ENCODE results near the gene ZCCHC3. TPM values are rescaled to one million over a fixed set of nuclear protein-coding genes. Genes with fewer than 3 reads are reported as not detected.

The ZCCHC3 gene
- total and polyA plus RNA-seq, 8 donors: 4.2 to 10.7 (median 6.2) TPM

DNA sequence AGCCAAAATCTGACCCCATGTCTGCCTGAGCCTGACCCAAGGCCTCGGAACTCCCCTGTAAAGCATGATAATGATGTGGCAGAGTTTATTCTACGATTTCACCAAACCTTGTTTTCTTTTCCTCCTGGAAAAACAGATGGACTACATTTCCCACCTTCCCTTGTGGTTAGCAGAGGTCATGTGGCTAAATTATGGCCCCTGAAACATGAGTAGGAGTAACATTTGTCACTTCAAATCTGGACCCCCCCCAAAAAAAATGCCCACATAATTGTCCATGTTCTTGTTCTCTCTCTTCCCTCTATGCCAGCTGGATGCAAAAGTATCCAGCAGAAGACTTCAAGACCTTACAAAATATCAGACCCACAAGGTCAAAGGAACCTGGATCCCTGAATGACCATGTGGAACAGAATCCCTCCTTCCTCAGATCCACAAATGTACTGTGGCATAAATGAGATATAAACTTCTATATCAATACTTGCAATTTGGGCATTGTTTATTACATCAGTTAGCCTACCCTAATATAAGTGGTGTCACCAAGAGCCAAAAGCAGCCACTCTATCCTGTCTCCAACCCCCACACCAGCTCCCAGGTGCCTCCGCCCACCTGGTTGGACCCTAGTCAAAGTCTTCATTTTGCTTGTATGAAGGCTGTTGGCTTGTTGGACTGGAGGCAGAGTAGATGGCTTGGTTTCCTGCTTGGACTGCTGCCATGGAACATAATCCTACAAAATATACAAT, 8.2 kb upstream of the ZCCHC3 start:
- H3K36me3 ChIP-seq: no peaks in the 10 kb centered on the region
- intact Hi-C loops (cut with DNase I): no loop called here
- H3K27me3 ChIP-seq: no peaks in the 10 kb centered on the region
- H3K27ac ChIP-seq: no peak overlapping the region
- TF ChIP-seq, protein P1, sequence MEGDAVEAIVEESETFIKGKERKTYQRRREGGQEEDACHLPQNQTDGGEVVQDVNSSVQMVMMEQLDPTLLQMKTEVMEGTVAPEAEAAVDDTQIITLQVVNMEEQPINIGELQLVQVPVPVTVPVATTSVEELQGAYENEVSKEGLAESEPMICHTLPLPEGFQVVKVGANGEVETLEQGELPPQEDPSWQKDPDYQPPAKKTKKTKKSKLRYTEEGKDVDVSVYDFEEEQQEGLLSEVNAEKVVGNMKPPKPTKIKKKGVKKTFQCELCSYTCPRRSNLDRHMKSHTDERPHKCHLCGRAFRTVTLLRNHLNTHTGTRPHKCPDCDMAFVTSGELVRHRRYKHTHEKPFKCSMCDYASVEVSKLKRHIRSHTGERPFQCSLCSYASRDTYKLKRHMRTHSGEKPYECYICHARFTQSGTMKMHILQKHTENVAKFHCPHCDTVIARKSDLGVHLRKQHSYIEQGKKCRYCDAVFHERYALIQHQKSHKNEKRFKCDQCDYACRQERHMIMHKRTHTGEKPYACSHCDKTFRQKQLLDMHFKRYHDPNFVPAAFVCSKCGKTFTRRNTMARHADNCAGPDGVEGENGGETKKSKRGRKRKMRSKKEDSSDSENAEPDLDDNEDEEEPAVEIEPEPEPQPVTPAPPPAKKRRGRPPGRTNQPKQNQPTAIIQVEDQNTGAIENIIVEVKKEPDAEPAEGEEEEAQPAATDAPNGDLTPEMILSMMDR (IDR thresholded peaks at IDR 0.05): no peak
- FAIRE-seq (no peak), DNase-seq (peak in 1 of 6 donors; percentile 27), ATAC-seq (no peak)
- peak overlapping the region in 1 of 4 donors; percentile 77 for H3K4me3 ChIP-seq
- no peaks in the 10 kb centered on the region for H3K9me3 ChIP-seq
- WGBS, 2 donors: 78% methylated on average over 3 of the region's 3 CpGs
- H3K4me1 ChIP-seq: peaks cover 0 to 6% (median 0%) of the 10 kb centered on the region in 3 donors

DNA sequence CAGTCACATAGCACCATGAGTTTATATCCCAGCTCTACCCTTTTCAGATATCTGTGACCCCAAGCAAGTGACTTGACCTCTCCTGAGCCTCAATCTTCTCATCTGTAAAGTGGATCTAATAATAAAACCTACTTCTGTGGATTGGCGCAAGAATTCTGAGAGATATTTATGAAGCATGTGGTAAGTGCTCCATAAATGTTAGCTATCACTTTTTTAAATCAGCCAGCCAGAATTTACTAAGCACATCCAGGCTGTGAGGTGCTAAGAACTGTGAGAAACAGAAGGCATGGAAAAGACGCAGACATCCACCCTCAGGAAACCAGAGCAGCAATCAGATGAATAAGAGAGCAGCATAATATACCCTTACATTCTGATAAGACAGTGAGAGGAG, 7.7 kb upstream of the ZCCHC3 start:
- 34 to 37% methylated on average over 2 of the region's 2 CpGs for WGBS, 2 donors
- FAIRE-seq (no peak), ATAC-seq (peak in 1 of 4 donors; percentile 6), DNase-seq (no peak)
- H3K36me3 ChIP-seq: no peaks in the 10 kb centered on the region
- peaks cover 0 to 6% (median 0%) of the 10 kb centered on the region in 3 donors for H3K4me1 ChIP-seq
- H3K9me3 ChIP-seq: no peaks in the 10 kb centered on the region
- H3K27me3 ChIP-seq: no peaks in the 10 kb centered on the region
- peak overlapping the region; percentile 52 to 79 (median 72) for H3K27ac ChIP-seq
- H3K4me3 ChIP-seq: peak overlapping the region; percentile 40 to 77 (median 44)
- TF ChIP-seq, protein P1 (IDR thresholded peaks at IDR 0.05): no peak
- intact Hi-C loops (cut with DNase I): no loop called here

DNA sequence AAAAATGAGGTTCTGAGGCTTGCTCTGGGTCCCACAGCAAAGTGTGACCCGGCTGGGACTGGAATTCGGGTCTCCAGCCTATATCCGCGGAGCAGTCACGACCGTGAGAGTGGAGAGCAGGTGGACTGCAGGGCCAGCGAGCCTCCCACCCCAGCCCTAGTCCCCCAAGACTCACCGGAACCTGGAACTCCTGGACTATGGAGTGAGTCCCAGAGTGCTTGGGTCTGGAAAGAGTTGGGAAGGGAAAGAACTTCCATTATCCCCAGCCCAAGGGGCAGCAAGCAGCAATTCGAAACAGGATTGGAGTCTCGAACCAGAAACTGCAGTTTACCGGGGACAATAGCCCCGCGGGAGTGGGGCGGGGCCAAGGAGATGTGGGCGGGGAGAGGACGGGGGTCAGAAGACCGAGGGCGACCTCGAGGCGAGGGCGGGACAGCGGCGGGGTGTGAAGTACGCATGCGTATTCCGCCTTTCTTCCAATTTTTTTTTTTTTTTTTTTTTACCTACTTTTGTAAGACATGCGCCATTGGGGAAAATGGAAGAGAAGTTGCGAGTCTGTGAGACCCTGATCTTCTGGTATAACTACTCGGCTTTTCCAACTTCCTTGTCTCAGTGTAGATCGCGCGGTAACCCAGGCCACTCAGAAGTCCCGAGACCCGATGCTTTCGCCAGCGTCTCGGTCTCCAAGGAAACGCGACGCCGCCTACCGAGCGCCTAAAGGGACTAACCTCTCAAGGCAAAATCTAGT, 7.1 kb upstream of the ZCCHC3 start, which contains the start of gene C20orf96:
C20orf96 (minus strand) TSS at position 667 of the 748 bp plus-strand sequence; CDS start at position 527, 140 bp downstream.
- intact Hi-C loops (cut with DNase I): no loop called here
- TF ChIP-seq, protein P1 (IDR thresholded peaks at IDR 0.05): peak in 1 of 4 donors; percentile 19

DNA sequence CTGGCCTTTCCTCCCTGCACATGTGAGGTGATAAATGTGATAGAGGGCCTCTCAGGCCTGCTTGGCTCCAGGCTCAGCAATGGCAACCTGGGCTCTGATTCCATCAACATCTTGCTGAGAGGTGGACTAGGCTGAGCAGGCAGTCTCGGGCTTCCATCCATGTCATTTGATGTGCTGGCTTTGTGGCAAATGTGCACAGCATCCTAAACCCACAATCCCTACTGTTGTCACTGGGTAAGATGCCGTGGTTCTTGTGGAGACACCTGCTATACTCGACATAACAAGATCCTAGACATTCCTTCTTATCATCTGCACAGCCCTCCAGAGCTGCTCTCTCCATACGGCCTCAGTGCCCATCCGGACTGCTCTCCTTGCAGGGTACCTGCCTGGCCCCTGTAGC, 2.8 kb upstream of the ZCCHC3 start:
- DNase-seq (no peak), FAIRE-seq (no peak)

More for the DNA sequence above, 7.1 kb upstream of the ZCCHC3 start, which contains the start of gene C20orf96:
- peak within 1 kb of the TSS; percentile 40 to 77 (median 44) for H3K4me3 ChIP-seq
- DNase-seq: peak; percentile 92 to 98 (median 94)
- peak; percentile 93 for FAIRE-seq
- WGBS, 2 donors: 0 to 1% methylated on average over 43 of the region's 43 CpGs
- no peaks in the 10 kb centered on the region for H3K36me3 ChIP-seq
- peak within 1 kb of the TSS; percentile 52 to 79 (median 72) for H3K27ac ChIP-seq
- H3K27me3 ChIP-seq: no peaks in the 10 kb centered on the region
- H3K9me3 ChIP-seq: no peaks in the 10 kb centered on the region
- H3K4me1 ChIP-seq: peaks cover 0 to 6% (median 0%) of the 10 kb centered on the region in 3 donors
- peak; percentile 99 to 100 (median 99) for ATAC-seq

More for the DNA sequence above, 2.8 kb upstream of the ZCCHC3 start:
- 81 to 82% methylated on average over 5 of the region's 5 CpGs for WGBS, 2 donors
- TF ChIP-seq, protein P1 (IDR thresholded peaks at IDR 0.05): no peak
- no peaks in the 10 kb centered on the region for H3K9me3 ChIP-seq
- H3K27me3 ChIP-seq: no peaks in the 10 kb centered on the region
- no peak overlapping the region for H3K27ac ChIP-seq
- no peaks in the 10 kb centered on the region for H3K36me3 ChIP-seq
- intact Hi-C loops (cut with DNase I): no loop called here
- no peak overlapping the region for H3K4me3 ChIP-seq
- ATAC-seq: no peak
- peaks cover under 1 to 12% (median 11%) of the 10 kb centered on the region in 3 donors for H3K4me1 ChIP-seq
